ENCODE measurements around the gene TRIM8. TPM values are rescaled to one million over a fixed set of nuclear protein-coding genes. Genes with fewer than 3 reads are reported as not detected.

The TRIM8 gene
- total RNA-seq, 1 donor from 2014 or later = 81.6 TPM

- DNase-seq (ENCODE audit: extremely low spot score, unreplicated experiment) = no peak
- peak overlapping the region; percentile 76 for H3K27ac Mint-ChIP-seq
- peaks cover 69% of the 10 kb centered on the region for H3K4me1 Mint-ChIP-seq (ENCODE audit: unreplicated experiment)
- TF ChIP-seq, protein P1, sequence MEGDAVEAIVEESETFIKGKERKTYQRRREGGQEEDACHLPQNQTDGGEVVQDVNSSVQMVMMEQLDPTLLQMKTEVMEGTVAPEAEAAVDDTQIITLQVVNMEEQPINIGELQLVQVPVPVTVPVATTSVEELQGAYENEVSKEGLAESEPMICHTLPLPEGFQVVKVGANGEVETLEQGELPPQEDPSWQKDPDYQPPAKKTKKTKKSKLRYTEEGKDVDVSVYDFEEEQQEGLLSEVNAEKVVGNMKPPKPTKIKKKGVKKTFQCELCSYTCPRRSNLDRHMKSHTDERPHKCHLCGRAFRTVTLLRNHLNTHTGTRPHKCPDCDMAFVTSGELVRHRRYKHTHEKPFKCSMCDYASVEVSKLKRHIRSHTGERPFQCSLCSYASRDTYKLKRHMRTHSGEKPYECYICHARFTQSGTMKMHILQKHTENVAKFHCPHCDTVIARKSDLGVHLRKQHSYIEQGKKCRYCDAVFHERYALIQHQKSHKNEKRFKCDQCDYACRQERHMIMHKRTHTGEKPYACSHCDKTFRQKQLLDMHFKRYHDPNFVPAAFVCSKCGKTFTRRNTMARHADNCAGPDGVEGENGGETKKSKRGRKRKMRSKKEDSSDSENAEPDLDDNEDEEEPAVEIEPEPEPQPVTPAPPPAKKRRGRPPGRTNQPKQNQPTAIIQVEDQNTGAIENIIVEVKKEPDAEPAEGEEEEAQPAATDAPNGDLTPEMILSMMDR (conservative IDR thresholded peaks at IDR 0.05) = no peak
- no peaks in the 10 kb centered on the region for H3K27me3 Mint-ChIP-seq
- H3K9me3 Mint-ChIP-seq = no peaks in the 10 kb centered on the region
- H3K4me3 Mint-ChIP-seq = peak overlapping the region; percentile 77
- H3K36me3 Mint-ChIP-seq = no peaks in the 10 kb centered on the region
These were observed 29.7 kb downstream of the TRIM8 start for GRCh38 chr10:102673819-102674511.

- Mint-ChIP-seq H3K27ac (peak overlapping the region; percentile 76), H3K4me1 (ENCODE audit: unreplicated experiment) (peaks cover 75% of the 10 kb centered on the region), H3K36me3 (no peaks in the 10 kb centered on the region), H3K9me3 (no peaks in the 10 kb centered on the region), H3K4me3 (peak overlapping the region; percentile 73), H3K27me3 (no peaks in the 10 kb centered on the region)
- DNase-seq (ENCODE audit: extremely low spot score, unreplicated experiment) = no peak
- TF ChIP-seq, protein P1 (conservative IDR thresholded peaks at IDR 0.05) = no peak
These were observed 30.3 kb downstream of the TRIM8 start for GRCh38 chr10:102674566-102674965.

DNA sequence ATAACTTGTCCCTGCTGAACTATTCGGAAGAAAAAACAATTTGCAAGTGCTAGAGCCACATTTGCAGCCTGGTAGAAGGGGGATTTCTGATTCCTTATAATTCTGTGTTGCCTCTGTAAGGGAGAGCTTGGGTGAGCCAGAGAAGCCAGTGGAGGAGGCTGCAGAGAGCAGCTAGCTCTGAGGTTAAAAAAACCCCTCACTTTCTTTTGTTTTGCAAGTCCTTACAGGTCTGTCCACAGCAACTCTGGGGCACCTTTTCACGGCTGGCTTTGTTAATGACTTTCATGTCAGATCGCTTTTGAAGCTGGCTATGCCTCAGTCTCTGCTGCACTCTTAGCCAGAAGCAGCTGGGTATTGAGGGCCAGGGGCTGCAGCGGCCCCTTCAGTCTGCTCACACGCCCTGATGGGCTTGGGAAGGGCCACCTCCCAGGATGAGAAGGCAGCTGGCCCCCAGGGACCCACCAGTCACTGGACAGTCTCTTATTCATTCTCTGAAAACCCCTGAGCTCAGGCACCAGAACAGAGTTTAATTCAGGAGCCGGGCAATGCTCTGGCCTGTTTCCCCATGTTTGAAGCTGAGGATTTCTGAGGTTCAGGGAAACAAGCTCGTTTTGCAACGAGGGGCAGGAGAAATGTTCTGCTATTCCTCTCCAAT, 30.9 kb downstream of the TRIM8 start:
- DNase-seq (ENCODE audit: extremely low spot score, unreplicated experiment) = no peak
- Mint-ChIP-seq H3K27ac (peak overlapping the region; percentile 76), H3K4me3 (peak overlapping the region; percentile 73), H3K27me3 (no peaks in the 10 kb centered on the region), H3K36me3 (no peaks in the 10 kb centered on the region), H3K4me1 (ENCODE audit: unreplicated experiment) (peaks cover 78% of the 10 kb centered on the region), H3K9me3 (no peaks in the 10 kb centered on the region)
- TF ChIP-seq, protein P1 (conservative IDR thresholded peaks at IDR 0.05) = peak; percentile 22

DNA sequence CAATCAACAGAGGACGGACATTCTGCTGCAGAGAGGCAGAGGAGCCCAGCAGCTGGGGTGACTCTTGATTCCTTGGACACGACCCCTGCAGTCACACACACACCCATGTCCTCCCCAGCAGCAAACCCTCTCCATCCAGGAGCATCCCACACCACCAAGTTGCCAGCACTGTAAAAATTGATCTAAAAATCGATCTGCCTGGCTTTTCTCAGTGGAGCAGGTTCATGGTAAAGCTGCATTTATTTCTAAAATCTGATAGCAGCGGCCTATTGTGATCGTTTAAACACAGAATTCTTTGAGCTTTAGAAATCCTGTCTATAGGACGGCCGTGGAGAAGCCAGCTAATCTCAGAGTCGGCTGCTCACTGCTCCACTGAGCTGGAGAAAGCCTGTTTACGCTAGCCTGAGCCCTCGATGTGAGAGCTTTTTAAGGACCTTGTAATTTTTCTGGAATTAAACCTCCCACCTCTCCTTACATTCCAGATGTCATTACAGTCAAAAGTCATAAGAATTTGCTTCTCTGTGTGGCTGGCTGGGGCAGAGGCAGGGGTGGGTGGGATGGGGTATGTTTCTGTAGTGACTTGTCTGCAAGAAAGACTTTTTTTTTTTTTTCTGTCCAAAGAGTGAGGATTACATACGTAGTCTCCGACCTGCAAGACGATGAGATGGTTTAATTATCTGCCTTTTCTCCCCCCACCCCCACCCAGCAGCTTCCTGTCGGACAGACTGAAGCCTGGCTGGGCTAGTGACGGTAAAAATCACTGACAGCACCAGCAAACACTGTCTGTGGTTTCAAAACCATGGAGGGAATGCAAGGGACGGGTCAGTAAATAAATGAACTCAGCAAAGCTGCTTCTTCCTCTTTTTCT, 31.6 kb downstream of the TRIM8 start:
- Mint-ChIP-seq H3K27me3 (no peaks in the 10 kb centered on the region), H3K4me1 (ENCODE audit: unreplicated experiment) (peaks cover 73% of the 10 kb centered on the region), H3K27ac (peak overlapping the region; percentile 76), H3K36me3 (peaks cover 4% of the 10 kb centered on the region), H3K9me3 (no peaks in the 10 kb centered on the region), H3K4me3 (peak overlapping the region; percentile 73)
- no peak for DNase-seq (ENCODE audit: extremely low spot score, unreplicated experiment)
- TF ChIP-seq, protein P1 (conservative IDR thresholded peaks at IDR 0.05) = no peak

- peak overlapping the region; percentile 76 for H3K27ac Mint-ChIP-seq
- peak overlapping the region; percentile 41 for H3K4me3 Mint-ChIP-seq
- TF ChIP-seq, protein P1 (conservative IDR thresholded peaks at IDR 0.05) = no peak
- peaks cover 76% of the 10 kb centered on the region for H3K4me1 Mint-ChIP-seq (ENCODE audit: unreplicated experiment)
- DNase-seq (ENCODE audit: extremely low spot score, unreplicated experiment) = no peak
- no peaks in the 10 kb centered on the region for H3K27me3 Mint-ChIP-seq
- peaks cover 9% of the 10 kb centered on the region for H3K36me3 Mint-ChIP-seq
- no peaks in the 10 kb centered on the region for H3K9me3 Mint-ChIP-seq
These were observed 32.4 kb downstream of the TRIM8 start for GRCh38 chr10:102676534-102677315.

Measured in type B pancreatic cell (in vitro differentiated cells).